Measurements from ENCODE around the gene KCNQ1.

Gene KCNQ1

GRCh38 chr11:2741377-2742131 is 296.7 kb downstream of the KCNQ1 start:
- DNase-seq, result peak; percentile 37

- DNase-seq, result no peak
Observed at GRCh38 chr11:2742201-2742600, 297.4 kb downstream of the KCNQ1 start.

GRCh38 chr11:2742611-2743426 is 298.0 kb downstream of the KCNQ1 start:
- no peak for DNase-seq

GRCh38 chr11:2743427-2744110 is 298.8 kb downstream of the KCNQ1 start:
- no peak for DNase-seq

GRCh38 chr11:2744166-2744565 is 299.4 kb downstream of the KCNQ1 start:
- no peak for DNase-seq

GRCh38 chr11:2745511-2745910 is 300.7 kb downstream of the KCNQ1 start:
- DNase-seq, result no peak

- DNase-seq, result no peak
Observed at GRCh38 chr11:2746401-2747247, 301.8 kb downstream of the KCNQ1 start.

- DNase-seq, result no peak
Observed at GRCh38 chr11:2747248-2748027, 302.6 kb downstream of the KCNQ1 start.

GRCh38 chr11:2748061-2748813 is 303.4 kb downstream of the KCNQ1 start:
- DNase-seq, result no peak

- no peak for DNase-seq
Observed at GRCh38 chr11:2748814-2749554, 304.2 kb downstream of the KCNQ1 start.

- DNase-seq, result no peak
Observed at GRCh38 chr11:2750101-2750681, 305.4 kb downstream of the KCNQ1 start.

- no peak for DNase-seq
Observed at GRCh38 chr11:2750682-2751522, 306.1 kb downstream of the KCNQ1 start.

- no peak for DNase-seq
Observed at GRCh38 chr11:2751523-2752203, 306.9 kb downstream of the KCNQ1 start.

GRCh38 chr11:2752204-2752770 is 307.5 kb downstream of the KCNQ1 start:
- peak; percentile 61 for DNase-seq

GRCh38 chr11:2752923-2753322 is 308.1 kb downstream of the KCNQ1 start:
- peak; percentile 14 for DNase-seq

GRCh38 chr11:2754008-2754407 is 309.2 kb downstream of the KCNQ1 start:
- DNase-seq, result no peak

- DNase-seq, result no peak
Observed at GRCh38 chr11:2755071-2755470, 310.3 kb downstream of the KCNQ1 start.

- DNase-seq, result no peak
Observed at GRCh38 chr11:2758751-2759150, 313.9 kb downstream of the KCNQ1 start.

Measured in fibroblast of skin of abdomen (primary cell).